RKO (cell line): ENCODE data around the gene GDF9.

Experiments used
- DNase-seq: peaks from one replicate; pipeline ENCODE4 v3.0.0-alpha.2; 2016; ENCODE audit warnings: low spot score

Gene GDF9

DNA sequence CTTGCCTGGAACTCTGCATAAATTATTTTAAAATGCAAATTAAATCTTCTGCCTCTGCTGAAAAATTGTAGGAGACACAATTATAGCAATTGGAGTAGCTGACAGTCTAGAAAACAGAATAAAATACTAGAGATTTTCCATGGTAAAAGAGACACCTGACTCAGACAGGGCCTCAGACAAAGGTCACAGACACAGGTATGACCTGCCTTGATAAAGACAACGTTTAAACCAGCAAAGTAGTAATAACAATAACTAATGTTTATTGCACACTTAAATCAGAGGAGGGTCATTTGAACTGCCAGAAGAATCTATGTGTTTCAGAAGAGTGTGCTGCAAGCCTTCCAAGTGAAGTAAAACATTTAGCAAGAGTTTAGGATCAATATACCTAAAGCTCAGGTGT lies 49.3 kb downstream of the GDF9 start:
- no peak for DNase-seq

DNA sequence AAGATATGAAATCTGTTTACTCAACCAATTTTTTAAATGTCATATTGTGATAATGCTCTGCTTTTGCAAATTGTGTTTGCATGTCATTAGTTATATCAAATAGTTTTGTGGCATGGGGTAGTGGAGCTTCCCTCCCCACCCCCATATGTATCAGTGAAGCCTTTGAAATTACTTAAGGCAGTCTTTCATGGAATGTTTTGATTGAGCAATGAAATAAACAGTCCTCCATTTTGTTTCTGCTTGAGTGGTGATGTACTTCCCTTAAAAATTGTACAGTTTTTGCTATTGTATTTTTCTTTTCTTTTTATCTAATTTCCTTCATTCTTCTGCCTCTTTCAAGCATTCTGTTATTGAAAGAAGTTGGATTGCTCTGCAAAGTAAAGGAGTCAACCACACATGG lies 49.7 kb downstream of the GDF9 start:
- no peak for DNase-seq

DNA sequence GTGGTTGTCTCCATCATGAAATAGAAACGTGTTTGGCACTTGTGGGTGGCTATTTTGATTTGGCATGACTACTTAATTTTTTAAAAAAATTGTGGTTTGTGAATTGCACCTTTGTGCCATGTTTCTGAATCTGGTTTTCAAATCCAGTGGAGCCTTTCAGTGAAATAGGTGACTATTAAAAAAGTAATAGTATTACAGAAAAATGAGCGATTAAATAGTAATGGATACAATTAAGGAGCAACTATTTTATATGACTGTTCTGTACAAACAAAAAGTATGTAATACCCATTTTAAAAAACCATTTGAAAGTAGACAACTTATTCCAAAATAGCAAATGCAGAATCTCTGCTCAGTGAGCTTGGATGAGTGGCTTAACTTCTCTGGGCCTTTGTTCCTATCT lies 50.2 kb downstream of the GDF9 start:
- DNase-seq, result no peak

DNA sequence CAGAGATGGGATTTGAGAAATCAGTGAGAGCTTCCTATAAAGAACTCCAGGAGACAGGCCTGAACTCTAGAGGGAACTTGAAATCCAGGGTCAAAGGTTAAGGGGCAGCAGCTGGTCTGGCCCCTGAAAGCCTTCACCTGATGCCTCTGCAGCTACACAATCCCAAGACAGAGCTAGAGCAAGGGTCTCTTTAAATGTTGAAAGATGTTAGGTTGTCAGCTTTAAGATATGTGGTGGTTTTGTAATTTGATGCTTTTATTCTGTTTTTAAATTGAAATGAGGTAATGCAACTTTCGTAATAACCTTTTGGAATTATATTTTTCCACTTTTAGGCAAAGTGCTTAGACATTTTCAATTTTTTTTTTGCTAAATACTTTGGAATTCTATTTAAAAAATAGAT lies 50.8 kb downstream of the GDF9 start:
- no peak for DNase-seq

DNA sequence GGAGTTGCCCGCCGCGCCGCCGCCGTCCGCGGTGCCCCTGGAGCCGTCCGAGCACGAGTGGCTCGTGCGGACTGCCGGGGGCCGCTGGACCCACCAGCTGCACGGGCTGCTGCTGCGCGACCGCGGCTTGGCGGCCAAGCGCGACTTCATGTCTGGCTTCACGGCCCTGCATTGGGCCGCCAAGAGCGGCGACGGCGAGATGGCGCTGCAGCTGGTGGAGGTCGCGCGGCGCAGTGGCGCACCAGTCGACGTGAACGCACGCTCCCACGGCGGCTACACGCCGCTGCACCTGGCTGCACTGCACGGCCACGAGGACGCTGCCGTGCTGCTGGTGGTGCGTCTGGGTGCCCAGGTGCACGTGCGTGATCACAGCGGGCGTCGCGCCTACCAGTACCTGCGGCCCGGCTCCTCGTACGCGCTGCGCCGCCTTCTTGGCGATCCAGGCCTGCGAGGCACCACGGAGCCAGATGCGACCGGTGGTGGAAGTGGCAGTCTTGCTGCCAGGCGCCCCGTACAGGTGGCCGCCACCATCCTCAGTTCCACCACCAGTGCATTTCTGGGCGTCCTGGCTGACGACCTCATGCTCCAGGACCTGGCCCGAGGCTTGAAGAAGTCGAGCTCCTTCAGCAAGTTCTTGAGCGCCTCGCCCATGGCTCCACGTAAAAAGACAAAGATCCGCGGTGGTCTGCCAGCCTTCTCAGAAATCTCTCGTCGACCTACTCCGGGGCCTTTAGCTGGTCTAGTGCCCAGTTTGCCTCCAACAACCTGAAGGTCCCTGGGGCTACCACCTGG lies 51.6 kb downstream of the GDF9 start:
- no peak for DNase-seq

DNA sequence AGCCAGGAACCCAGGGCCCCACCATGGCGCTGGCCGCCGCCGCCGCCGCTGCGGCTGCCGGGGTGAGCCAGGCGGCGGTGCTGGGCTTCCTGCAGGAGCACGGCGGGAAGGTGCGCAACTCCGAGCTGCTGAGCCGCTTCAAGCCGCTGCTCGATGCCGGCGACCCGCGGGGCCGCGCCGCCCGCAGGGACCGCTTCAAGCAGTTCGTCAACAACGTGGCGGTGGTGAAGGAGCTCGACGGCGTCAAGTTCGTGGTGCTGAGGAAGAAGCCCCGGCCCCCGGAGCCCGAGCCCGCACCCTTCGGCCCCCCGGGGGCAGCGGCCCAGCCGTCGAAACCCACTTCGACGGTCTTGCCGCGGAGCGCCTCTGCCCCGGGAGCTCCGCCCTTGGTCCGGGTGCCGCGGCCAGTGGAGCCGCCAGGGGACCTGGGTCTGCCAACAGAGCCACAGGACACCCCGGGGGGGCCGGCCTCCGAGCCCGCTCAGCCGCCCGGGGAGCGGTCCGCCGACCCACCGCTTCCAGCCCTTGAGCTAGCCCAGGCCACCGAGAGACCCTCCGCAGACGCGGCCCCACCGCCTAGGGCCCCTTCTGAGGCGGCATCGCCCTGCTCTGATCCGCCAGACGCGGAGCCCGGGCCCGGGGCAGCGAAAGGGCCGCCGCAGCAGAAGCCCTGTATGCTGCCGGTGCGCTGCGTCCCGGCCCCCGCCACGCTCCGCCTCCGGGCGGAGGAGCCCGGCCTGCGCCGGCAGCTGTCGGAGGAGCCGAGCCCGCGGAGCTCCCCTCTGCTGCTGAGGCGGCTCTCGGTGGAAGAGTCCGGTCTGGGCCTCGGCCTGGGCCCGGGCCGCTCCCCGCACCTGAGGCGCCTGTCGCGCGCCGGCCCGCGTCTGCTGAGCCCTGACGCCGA lies 52.4 kb downstream of the GDF9 start:
- no peak for DNase-seq

DNA sequence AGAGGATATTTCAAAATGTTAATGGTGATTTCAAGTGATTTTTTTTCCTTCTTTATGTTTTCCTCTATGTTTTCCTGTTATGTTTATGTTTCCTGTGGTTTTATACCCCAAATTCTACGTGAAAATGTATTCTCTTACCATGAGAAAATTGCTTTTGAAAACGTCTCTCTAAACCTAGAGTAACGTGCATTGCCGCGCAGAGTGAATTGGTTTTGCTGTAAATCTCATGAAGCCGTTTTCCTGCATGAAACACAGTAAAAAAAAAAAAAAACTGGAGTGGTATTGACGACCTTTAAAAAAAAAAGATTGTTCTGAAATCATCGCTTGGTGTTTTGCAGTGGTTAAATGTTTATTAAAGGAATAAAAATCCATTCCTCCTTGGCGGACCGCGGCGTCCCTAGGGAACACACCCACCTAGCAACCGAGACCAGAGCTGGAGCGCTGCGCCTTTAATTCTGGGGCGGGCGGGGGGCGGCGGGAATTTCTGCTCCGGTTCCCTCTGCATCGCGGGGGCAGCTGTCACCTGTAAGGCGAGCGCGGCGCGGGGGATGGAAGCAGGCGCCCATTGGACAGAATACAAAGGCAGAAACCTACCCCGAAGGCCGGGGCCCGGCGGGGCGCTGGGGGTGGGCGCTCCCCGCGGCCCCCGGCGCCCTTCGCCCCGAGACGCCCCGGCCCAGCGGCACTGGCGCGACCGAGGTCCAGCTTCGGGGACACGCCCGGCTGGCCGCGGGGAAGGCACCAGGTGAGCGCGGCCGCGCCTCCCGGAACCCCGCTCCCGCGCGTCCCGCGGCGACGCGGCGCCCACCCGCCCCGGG lies 53.3 kb downstream of the GDF9 start, which contains the start of gene SOWAHA:
Gene SOWAHA (plus strand): TSS at position 522 of the 818 bp plus-strand sequence. CDS start 320 bp downstream, outside the sequence.
- no peak for DNase-seq

DNA sequence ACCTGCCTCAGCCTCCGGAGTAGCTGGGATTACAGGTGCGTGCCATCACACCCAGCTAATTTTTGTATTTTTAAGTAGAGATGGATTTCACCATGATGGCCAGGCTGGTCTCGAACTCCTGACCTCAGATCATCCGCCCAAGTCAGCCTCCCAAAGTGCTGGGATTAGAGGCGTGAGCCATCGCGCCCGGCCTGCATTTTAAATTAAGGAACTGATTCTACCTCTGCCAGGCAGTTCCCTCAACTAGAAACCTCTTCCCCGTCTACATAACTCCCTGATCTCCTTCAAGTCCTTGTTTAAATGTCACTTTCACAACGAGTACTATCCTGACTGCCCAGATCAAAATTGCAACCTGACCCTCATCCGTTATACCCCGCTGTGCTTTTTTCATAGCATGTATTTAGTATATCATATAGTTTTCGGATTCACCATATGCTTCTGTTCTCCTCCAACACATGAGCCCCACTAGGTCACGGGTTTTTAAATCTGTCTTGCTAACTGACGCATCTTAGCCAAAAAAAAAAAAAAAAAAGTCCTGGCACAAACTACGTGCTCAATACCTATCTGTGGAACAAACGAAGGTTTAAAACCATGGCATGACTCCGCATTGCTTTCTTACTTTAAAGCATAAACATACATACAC lies 54.0 kb downstream of the GDF9 start:
- no peak for DNase-seq
